ENCODE results near the gene ENHO. TPM values are rescaled to one million over a fixed set of nuclear protein-coding genes. Genes with fewer than 3 reads are reported as not detected.

ENHO gene
- total RNA-seq, 6 donors from 2014 or later = 0.40 to 1.4 (median 0.71) TPM; not detected in 3

GRCh38 chr9:34570376-34570775 is 47.6 kb upstream of the ENHO start:
- no peak overlapping the region for H3K4me3 ChIP-seq
- H3K36me3 ChIP-seq = no peaks in the 10 kb centered on the region
- ATAC-seq (ENCODE audit: low FRiP score in 2 of 2) (no peak), DNase-seq (no peak)
- WGBS, 2 donors = 70 to 72% methylated on average over 10 to 11 of the region's 11 CpGs
- no peak overlapping the region for H3K27ac ChIP-seq
- peaks cover 0 to 2% (median 0%) of the 10 kb centered on the region in 4 donors for H3K27me3 ChIP-seq
- no peaks in the 10 kb centered on the region for H3K9me3 ChIP-seq
- TF ChIP-seq EP300 (IDR thresholded peaks at IDR 0.05) = no peak
- TF ChIP-seq POLR2AphosphoS5 (IDR thresholded peaks at IDR 0.05) = no peak
- TF ChIP-seq POLR2A (IDR thresholded peaks at IDR 0.05) = no peak
- TF ChIP-seq, protein P1, sequence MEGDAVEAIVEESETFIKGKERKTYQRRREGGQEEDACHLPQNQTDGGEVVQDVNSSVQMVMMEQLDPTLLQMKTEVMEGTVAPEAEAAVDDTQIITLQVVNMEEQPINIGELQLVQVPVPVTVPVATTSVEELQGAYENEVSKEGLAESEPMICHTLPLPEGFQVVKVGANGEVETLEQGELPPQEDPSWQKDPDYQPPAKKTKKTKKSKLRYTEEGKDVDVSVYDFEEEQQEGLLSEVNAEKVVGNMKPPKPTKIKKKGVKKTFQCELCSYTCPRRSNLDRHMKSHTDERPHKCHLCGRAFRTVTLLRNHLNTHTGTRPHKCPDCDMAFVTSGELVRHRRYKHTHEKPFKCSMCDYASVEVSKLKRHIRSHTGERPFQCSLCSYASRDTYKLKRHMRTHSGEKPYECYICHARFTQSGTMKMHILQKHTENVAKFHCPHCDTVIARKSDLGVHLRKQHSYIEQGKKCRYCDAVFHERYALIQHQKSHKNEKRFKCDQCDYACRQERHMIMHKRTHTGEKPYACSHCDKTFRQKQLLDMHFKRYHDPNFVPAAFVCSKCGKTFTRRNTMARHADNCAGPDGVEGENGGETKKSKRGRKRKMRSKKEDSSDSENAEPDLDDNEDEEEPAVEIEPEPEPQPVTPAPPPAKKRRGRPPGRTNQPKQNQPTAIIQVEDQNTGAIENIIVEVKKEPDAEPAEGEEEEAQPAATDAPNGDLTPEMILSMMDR (IDR thresholded peaks at IDR 0.05) = no peak
- H3K4me1 ChIP-seq = no peaks in the 10 kb centered on the region

DNA sequence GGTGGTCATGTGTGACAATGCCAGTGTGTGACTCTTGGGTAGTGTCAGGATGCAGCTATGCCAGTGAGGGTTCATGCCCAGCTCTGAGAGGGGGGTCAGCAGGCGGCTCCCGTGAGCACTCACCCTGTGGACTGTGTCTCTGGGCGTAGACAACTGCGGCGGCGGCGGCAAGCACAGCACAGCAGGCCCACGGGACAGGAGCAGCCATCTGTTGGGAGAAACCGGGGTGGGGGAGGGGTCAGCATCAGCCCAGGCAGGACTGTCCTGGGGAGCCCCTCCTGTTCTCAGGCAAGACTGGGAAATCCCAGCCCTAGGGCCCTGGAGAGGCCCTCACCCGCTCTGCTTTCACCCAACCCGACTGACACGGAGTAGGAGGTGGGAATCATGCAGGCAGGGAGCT is 46.0 kb upstream of the ENHO start:
- Histone ChIP-seq H3K4me1 (no peaks in the 10 kb centered on the region), H3K4me3 (no peak overlapping the region), H3K27me3 (no peaks in the 10 kb centered on the region), H3K27ac (no peak overlapping the region), H3K36me3 (no peaks in the 10 kb centered on the region), H3K9me3 (no peaks in the 10 kb centered on the region)
- ATAC-seq (ENCODE audit: low FRiP score in 2 of 2) = no peak
- TF ChIP-seq POLR2A (IDR thresholded peaks at IDR 0.05) (no peak), POLR2AphosphoS5 (IDR thresholded peaks at IDR 0.05) (no peak), EP300 (IDR thresholded peaks at IDR 0.05) (no peak)
- TF ChIP-seq, protein P1 (IDR thresholded peaks at IDR 0.05) = no peak
- DNase-seq = no peak
- 66% methylated on average over 12 of the region's 12 CpGs; no CpG with 5 or more reads in 1 of the 2 donors for WGBS, 2 donors

DNA sequence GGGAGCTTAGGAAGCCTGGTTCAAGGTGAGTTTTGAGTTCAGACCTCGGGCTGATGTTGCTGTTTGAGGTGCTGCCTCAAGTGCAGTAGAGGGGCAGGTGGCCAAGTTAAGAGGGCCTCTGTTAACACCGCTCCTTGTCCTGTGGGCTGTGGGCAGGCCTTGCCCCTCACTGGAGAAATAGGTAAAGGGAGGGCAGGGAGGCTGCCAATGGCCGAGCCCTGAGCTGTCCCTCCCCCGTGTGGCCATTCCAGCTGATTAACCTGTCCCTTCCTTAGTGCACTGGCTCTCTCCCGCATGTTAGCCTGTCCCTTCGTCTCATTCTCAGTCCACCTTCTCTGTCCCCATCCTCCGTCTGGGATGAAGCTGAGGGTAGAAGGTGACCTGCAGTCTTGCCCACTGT is 45.3 kb upstream of the ENHO start:
- H3K9me3 ChIP-seq = no peaks in the 10 kb centered on the region
- no peaks in the 10 kb centered on the region for H3K27me3 ChIP-seq
- DNase-seq = no peak
- no peak overlapping the region for H3K4me3 ChIP-seq
- no peak overlapping the region for H3K27ac ChIP-seq
- no peak for TF ChIP-seq POLR2A (IDR thresholded peaks at IDR 0.05)
- TF ChIP-seq POLR2AphosphoS5 (IDR thresholded peaks at IDR 0.05) = no peak
- TF ChIP-seq, protein P1 (IDR thresholded peaks at IDR 0.05) = no peak
- no peak for TF ChIP-seq EP300 (IDR thresholded peaks at IDR 0.05)
- 64 to 67% methylated on average over 7 of the region's 7 CpGs for WGBS, 2 donors
- ATAC-seq (ENCODE audit: low FRiP score in 2 of 2) = no peak
- no peaks in the 10 kb centered on the region for H3K36me3 ChIP-seq
- H3K4me1 ChIP-seq = no peaks in the 10 kb centered on the region

DNA sequence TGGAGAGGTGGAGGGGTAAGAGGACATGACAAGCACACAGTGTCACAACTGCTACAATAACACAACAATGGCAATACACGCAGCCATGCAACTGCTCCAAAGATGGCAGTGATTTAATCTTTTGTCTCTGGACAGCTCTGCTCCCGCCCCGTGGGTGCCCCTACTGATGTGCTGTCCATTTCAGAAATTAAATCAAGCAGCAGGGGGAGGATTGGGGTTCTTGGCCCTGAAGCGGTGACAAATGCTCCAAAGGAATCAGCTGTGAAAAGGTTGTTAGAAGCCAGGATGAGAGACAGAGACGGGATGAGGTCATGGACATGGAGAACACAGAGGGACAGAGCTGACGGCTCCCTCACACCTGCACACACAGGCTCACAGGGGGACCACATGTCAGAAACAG is 44.2 kb upstream of the ENHO start:
- H3K4me3 ChIP-seq = no peak overlapping the region
- H3K36me3 ChIP-seq = no peaks in the 10 kb centered on the region
- peaks cover 0 to 4% (median under 1%) of the 10 kb centered on the region in 4 donors for H3K9me3 ChIP-seq
- ATAC-seq (ENCODE audit: low FRiP score in 2 of 2) (no peak), DNase-seq (no peak)
- H3K27me3 ChIP-seq = no peaks in the 10 kb centered on the region
- no peak overlapping the region for H3K27ac ChIP-seq
- 77 to 83% methylated on average over 6 of the region's 6 CpGs for WGBS, 2 donors
- TF ChIP-seq EP300 (IDR thresholded peaks at IDR 0.05) (no peak), POLR2A (IDR thresholded peaks at IDR 0.05) (no peak), POLR2AphosphoS5 (IDR thresholded peaks at IDR 0.05) (no peak)
- TF ChIP-seq, protein P1 (IDR thresholded peaks at IDR 0.05) = no peak
- no peaks in the 10 kb centered on the region for H3K4me1 ChIP-seq

- DNase-seq (no peak), ATAC-seq (ENCODE audit: low FRiP score in 2 of 2) (no peak)
- 68 to 73% methylated on average over 5 to 7 of the region's 8 CpGs for WGBS, 2 donors
- Histone ChIP-seq H3K27me3 (no peaks in the 10 kb centered on the region), H3K4me3 (no peak overlapping the region), H3K36me3 (no peaks in the 10 kb centered on the region), H3K4me1 (no peaks in the 10 kb centered on the region), H3K9me3 (peaks cover 0 to 7% (median 2%) of the 10 kb centered on the region in 4 donors), H3K27ac (no peak overlapping the region)
- TF ChIP-seq POLR2AphosphoS5 (IDR thresholded peaks at IDR 0.05) = no peak
- TF ChIP-seq, protein P1 (IDR thresholded peaks at IDR 0.05) = no peak
- TF ChIP-seq POLR2A (IDR thresholded peaks at IDR 0.05) = no peak
- TF ChIP-seq EP300 (IDR thresholded peaks at IDR 0.05) = no peak
These were observed 43.5 kb upstream of the ENHO start for GRCh38 chr9:34566322-34566721.

All from upper lobe of left lung (tissue), 6 donors.